Activated CD4-positive, alpha-beta memory T cell treated with anti-CD3 and anti-CD28 coated beads, Interleukin-2, amount 10 ng/mL, durations not matched to agents 7 days and 5 days (primary cell): ENCODE results near the gene B4GALNT4. TPM values are rescaled to one million over a fixed set of nuclear protein-coding genes. Genes with fewer than 3 reads are reported as not detected.
A peak's percentile ranks its signal among the peaks of the same experiment; 100 is the strongest.
"Not testable (repeated sequence)": the region's sequence is repeated elsewhere in the genome, so short reads cannot be mapped to it uniquely, and the experiment has no call there.

Experiments used
- CTCF ChIA-PET: fragments of 350-600 bp; sonication (Branson Sonifier 250); formaldehyde crosslinking; loops from one replicate; lab custom pipeline; 2021; ENCODE audit warnings: antibody characterized with exemption, inconsistent platforms; lab: Charles Lee
- POLR2A ChIA-PET: fragments of 350-600 bp; sonication (Branson Sonifier 250); formaldehyde crosslinking; loops from one replicate; lab custom pipeline; 2021; ENCODE audit warnings: antibody characterized with exemption; lab: Charles Lee
- DNase-seq: peaks from one replicate; pipeline ENCODE4 v3.0.0-alpha.2; 2020
- H3K27ac Mint-ChIP-seq: one replicate; pipeline ENCODE4 v1.8.0; 2021; ENCODE audit warnings: mild to moderate bottlenecking, mixed read lengths
- H3K27me3 Mint-ChIP-seq: one replicate; pipeline ENCODE4 v1.8.0; 2021; ENCODE audit warnings: mixed read lengths
- H3K36me3 Mint-ChIP-seq: one replicate; pipeline ENCODE4 v1.8.0; 2021; ENCODE audit warnings: low read depth, mixed read lengths
- H3K4me1 Mint-ChIP-seq: one replicate; pipeline ENCODE4 v1.8.0; 2021; ENCODE audit warnings: mixed read lengths
- H3K4me3 Mint-ChIP-seq: one replicate; pipeline ENCODE4 v1.8.0; 2021; ENCODE audit warnings: mild to moderate bottlenecking, mixed read lengths
- H3K9me3 Mint-ChIP-seq: one replicate; pipeline ENCODE4 v1.8.0; 2021; ENCODE audit warnings: mixed read lengths
- total RNA-seq, 2 experiments: library from RNA; stranded (reverse); gene quantifications; one replicate each; pipeline ENCODE4 v1.2.3, GENCODE V29; 2021

Gene B4GALNT4
- total RNA-seq, 2 experiments from 2014 or later = 0.23 to 0.53 TPM

GRCh38 chr11:340539-341512 lies 28.5 kb upstream of the B4GALNT4 start:
- peaks cover 23% of the 10 kb centered on the region for H3K27me3 Mint-ChIP-seq
- H3K36me3 Mint-ChIP-seq = no peaks in the 10 kb centered on the region
- CTCF ChIA-PET = interaction anchor here (1.0 to 2.2 kb wide), 4 partner anchors 11 to 90 kb away, joined by 3 to 16 read pairs (median 4); no protein-coding TSS in a partner anchor
- POLR2A ChIA-PET = interaction anchor here (0.6 to 1.8 kb wide), 3 partner anchors 14 to 195 kb away, joined by 3 to 7 read pairs (median 6); no protein-coding TSS in a partner anchor
- H3K4me1 Mint-ChIP-seq = peaks cover 16% of the 10 kb centered on the region
- no peak overlapping the region for H3K4me3 Mint-ChIP-seq
- H3K27ac Mint-ChIP-seq = no peak overlapping the region
- DNase-seq = no peak
- no peaks in the 10 kb centered on the region for H3K9me3 Mint-ChIP-seq

- no peaks in the 10 kb centered on the region for H3K9me3 Mint-ChIP-seq
- H3K36me3 Mint-ChIP-seq = no peaks in the 10 kb centered on the region
- H3K4me3 Mint-ChIP-seq = no peak overlapping the region
- H3K27ac Mint-ChIP-seq = no peak overlapping the region
- ChIA-PET POLR2A (no interaction called here), CTCF (no interaction called here)
- peaks cover 12% of the 10 kb centered on the region for H3K4me1 Mint-ChIP-seq
- peaks cover 19% of the 10 kb centered on the region for H3K27me3 Mint-ChIP-seq
- DNase-seq = no peak
Observed at GRCh38 chr11:342328-342727, 27.0 kb upstream of the B4GALNT4 start.

DNA sequence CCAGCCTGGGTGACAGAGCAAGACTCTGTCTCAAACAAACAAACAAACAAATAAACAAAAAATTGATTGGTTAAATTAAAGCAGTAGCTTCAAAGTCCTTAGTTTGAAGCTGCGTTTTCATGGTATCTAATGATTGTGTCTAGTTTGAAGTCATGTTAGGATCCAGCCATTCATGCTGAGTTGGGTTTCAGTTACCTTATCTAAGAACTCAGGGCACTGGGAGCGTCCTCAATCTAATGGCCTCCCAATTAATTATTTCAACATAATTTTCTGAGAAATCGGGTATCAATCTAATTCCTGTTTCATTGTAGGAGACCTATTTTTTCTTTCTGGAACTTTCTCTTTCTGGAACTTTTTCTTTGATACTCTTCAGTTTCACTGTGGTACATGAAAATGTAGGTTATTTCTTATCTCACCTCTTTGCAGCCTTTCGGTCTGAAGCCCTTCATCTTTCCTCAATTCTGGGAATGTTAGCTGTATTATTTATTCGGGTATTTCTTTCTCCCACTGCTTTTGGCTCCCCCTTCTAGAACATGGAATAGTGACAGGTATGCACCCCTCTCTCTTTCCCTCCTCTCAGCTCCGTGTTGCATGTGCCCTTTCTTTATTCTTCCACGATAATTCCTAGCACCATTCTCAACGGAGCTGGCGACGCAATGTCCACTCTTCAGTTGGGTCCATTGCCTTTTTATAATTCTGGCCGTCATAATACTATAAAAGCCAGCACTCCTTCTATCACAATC lies 24.3 kb upstream of the B4GALNT4 start:
- Mint-ChIP-seq H3K27ac (no peak overlapping the region), H3K27me3 (peaks cover 19% of the 10 kb centered on the region), H3K9me3 (no peaks in the 10 kb centered on the region), H3K4me3 (no peak overlapping the region), H3K4me1 (peaks cover 12% of the 10 kb centered on the region), H3K36me3 (no peaks in the 10 kb centered on the region)
- DNase-seq = no peak
- ChIA-PET POLR2A (interaction anchor here (2.1 kb wide), 1 partner anchor 11 kb away, joined by 7 read pairs; no protein-coding TSS in a partner anchor), CTCF (interaction anchor here (0.7 to 1.0 kb wide), 2 partner anchors 10 to 105 kb away, joined by 3 read pairs; no protein-coding TSS in a partner anchor)

DNA sequence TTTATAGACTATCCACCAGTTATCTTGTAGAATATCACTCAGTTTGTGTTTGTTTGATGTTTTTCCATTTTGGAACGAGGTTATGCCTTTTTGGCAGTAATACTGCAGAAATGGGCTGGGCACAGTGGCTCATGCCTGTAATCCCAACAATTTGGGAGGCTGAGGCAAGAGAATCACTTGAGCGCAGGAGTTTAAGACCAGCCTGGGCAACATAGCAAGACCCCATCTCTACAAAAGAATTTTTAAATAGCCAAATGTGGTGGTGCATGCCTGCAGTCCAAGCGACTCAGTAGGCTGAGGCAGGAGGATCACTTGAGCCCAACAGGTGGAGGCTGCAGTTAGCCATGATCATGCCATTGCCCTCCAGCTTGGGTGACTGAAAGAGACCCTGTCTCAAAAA lies 22.8 kb upstream of the B4GALNT4 start:
- Mint-ChIP-seq H3K9me3 (no peaks in the 10 kb centered on the region), H3K4me3 (no peak overlapping the region), H3K27ac (no peak overlapping the region), H3K36me3 (no peaks in the 10 kb centered on the region), H3K27me3 (peaks cover 14% of the 10 kb centered on the region), H3K4me1 (peaks cover 21% of the 10 kb centered on the region)
- ChIA-PET POLR2A (no interaction called here), CTCF (interaction anchor here (1.0 kb wide), 1 partner anchor 9 kb away, joined by 3 read pairs; no protein-coding TSS in a partner anchor)
- DNase-seq = no peak

DNA sequence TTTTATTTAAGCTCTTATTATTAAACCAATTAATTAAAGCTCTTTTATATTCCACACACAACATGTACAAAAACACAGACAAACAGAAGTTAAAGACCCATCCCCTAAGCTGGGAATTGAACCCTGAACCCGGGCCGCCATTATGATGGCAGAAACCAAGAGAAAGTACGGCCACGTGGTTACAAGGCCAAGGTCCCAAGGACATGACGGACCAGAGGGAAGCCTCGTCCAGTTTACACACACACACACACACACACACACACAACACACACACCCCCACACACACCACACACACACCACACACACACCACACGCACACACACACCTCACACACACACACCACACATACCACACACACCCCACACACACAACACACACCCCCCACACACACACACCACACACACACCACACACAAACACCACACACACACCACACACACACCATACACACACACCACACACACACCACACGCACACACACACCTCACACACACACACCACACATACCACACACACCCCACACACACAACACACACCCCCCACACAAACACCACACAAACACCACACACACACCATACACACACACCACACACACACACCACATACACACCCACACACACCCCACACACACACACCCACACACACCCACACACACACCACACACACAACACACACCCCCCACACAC lies 19.9 kb upstream of the B4GALNT4 start:
- Mint-ChIP-seq H3K4me1 (peaks cover 33% of the 10 kb centered on the region), H3K27me3 (peaks cover 16% of the 10 kb centered on the region)
- H3K36me3 Mint-ChIP-seq, DNase-seq, H3K27ac Mint-ChIP-seq, H3K4me3 Mint-ChIP-seq, H3K9me3 Mint-ChIP-seq: not testable (repeated sequence)
- ChIA-PET CTCF (interaction anchor here (1.0 to 1.8 kb wide), 3 partner anchors 14 to 98 kb away, joined by 3 to 9 read pairs (median 4); no protein-coding TSS in a partner anchor), POLR2A (interaction anchor here (1.1 kb wide), 1 partner anchor 11 kb away, joined by 3 read pairs; no protein-coding TSS in a partner anchor)

GRCh38 chr11:350033-350722 lies 19.1 kb upstream of the B4GALNT4 start:
- H3K36me3 Mint-ChIP-seq, CTCF ChIA-PET, H3K9me3 Mint-ChIP-seq, DNase-seq, H3K4me3 Mint-ChIP-seq, POLR2A ChIA-PET: not testable (repeated sequence)
- peak overlapping the region; percentile 50 for H3K27ac Mint-ChIP-seq
- peaks cover 15% of the 10 kb centered on the region for H3K27me3 Mint-ChIP-seq
- peaks cover 40% of the 10 kb centered on the region for H3K4me1 Mint-ChIP-seq

DNA sequence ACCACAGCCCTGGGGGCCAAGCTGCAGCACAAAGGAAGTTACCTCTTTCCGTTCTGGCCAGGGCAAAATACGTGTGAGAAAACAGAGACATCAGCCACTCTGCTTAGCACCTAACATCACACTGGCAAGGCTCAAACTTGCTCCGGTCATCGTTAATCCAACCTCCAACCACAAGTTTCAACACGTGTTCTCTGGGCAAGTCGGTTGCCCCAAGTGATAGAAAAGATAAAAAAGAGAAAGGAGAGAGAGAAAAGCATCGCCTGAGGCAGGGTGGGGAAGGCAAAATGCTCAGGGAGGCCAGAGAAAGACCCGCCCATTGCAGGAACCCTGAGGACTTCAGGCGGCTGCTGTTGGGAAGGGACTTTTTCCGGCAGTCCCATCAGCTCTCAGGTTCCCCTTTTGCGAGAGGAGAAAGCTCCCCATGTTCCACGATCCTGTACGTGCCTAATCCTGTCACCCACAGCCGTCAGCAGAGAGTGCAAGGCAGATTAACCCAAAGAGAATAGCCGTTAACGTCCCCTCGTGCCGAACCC lies 18.5 kb upstream of the B4GALNT4 start:
- Mint-ChIP-seq H3K27ac (peak overlapping the region; percentile 50), H3K36me3 (no peaks in the 10 kb centered on the region)
- POLR2A ChIA-PET = no interaction called here

GRCh38 chr11:351411-351810 lies 17.9 kb upstream of the B4GALNT4 start:
- Mint-ChIP-seq H3K4me3 (no peak overlapping the region), H3K9me3 (no peaks in the 10 kb centered on the region)

More for the DNA sequence above, 18.5 kb upstream of the B4GALNT4 start:
- CTCF ChIA-PET = no interaction called here
- no peak for DNase-seq
- Mint-ChIP-seq H3K4me3 (no peak overlapping the region), H3K27me3 (peaks cover 13% of the 10 kb centered on the region), H3K9me3 (no peaks in the 10 kb centered on the region), H3K4me1 (peaks cover 43% of the 10 kb centered on the region)

GRCh38 chr11:352456-353031 lies 16.8 kb upstream of the B4GALNT4 start:
- Mint-ChIP-seq H3K36me3 (no peaks in the 10 kb centered on the region), H3K27me3 (peaks cover 10% of the 10 kb centered on the region), H3K9me3 (no peaks in the 10 kb centered on the region), H3K27ac (no peak overlapping the region), H3K4me3 (no peak overlapping the region), H3K4me1 (peaks cover 43% of the 10 kb centered on the region)
- CTCF ChIA-PET = interaction anchor here (1.0 to 1.8 kb wide), 3 partner anchors 13 to 102 kb away, joined by 4 to 6 read pairs (median 5); no protein-coding TSS in a partner anchor
- POLR2A ChIA-PET = interaction anchor here (1.3 kb wide), 1 partner anchor 37 kb away, joined by 3 read pairs; no protein-coding TSS in a partner anchor
- DNase-seq = no peak

More at GRCh38 chr11:351411-351810, 17.9 kb upstream of the B4GALNT4 start:
- Mint-ChIP-seq H3K27ac (no peak overlapping the region), H3K4me1 (peaks cover 43% of the 10 kb centered on the region), H3K36me3 (no peaks in the 10 kb centered on the region), H3K27me3 (peaks cover 11% of the 10 kb centered on the region)
- ChIA-PET CTCF (no interaction called here), POLR2A (interaction anchor here (1.3 kb wide), 1 partner anchor 36 kb away, joined by 3 read pairs; no protein-coding TSS in a partner anchor)
- no peak for DNase-seq

DNA sequence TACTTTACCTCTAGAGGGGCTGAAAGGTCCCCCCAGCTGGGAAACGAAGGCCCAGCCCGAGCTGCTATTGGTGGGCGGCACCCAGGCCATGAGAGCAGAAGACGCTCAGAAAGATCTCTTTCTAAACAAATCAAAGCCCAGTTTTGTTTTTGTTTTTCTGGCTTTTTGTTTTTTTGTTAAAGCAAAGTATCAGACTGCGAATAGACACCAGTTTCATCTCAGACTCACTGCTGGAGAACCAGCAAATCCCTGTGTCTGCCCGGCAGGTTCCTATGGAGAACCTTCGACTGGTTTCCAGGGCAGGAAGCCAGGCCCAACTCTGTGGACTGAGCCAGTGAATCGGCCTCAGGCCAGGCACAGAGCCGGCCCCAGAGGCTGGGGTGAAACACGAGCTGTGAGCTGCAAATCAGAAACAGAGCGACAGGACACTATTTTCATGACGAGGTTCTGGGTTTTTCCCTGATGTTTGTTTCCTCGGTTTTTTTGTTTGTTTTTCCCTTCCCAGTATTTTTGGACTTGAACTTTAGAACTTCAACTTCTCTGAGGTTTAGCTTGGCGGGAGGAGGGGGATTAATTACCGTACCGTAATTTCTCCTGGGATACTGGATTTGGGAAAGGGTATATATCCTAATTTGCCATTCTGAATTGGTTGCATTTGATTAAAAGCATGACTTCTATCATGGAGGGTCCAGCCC lies 16.0 kb upstream of the B4GALNT4 start:
- POLR2A ChIA-PET = interaction anchor here (1.4 kb wide), 1 partner anchor 38 kb away, joined by 4 read pairs; no protein-coding TSS in a partner anchor
- H3K4me1 Mint-ChIP-seq = peaks cover 43% of the 10 kb centered on the region
- H3K27ac Mint-ChIP-seq = no peak overlapping the region
- peaks cover 10% of the 10 kb centered on the region for H3K27me3 Mint-ChIP-seq
- no peaks in the 10 kb centered on the region for H3K9me3 Mint-ChIP-seq
- no peak overlapping the region for H3K4me3 Mint-ChIP-seq
- CTCF ChIA-PET = interaction anchor here (1.0 to 1.8 kb wide), 3 partner anchors 14 to 103 kb away, joined by 4 to 6 read pairs (median 5); no protein-coding TSS in a partner anchor
- no peaks in the 10 kb centered on the region for H3K36me3 Mint-ChIP-seq
- DNase-seq = no peak
